HL-60 (cell line): ENCODE measurements around the gene PCYOX1L.

Source experiments
- DNase-seq, 2 experiments: peaks; one replicate each; pipeline ENCODE4 v3.0.0-alpha.2; 2010 to 2020; ENCODE audit warnings: low read depth in 1 of 2, low spot score in 1 of 2
- H3K27ac ChIP-seq: fragments of 250-450 bp; sonication (Bioruptor Pico); replicated peaks from 2 replicates; pipeline ENCODE4 v1.5.1; 2020; ENCODE audit warnings: mild to moderate bottlenecking, moderate library complexity
- H3K27me3 ChIP-seq: fragments of 250-450 bp; sonication (Bioruptor Pico); 2 replicates; pipeline ENCODE4 v1.5.1; 2021; ENCODE audit warnings: mild to moderate bottlenecking, moderate library complexity; ENCODE audit not compliant: insufficient read depth, poor library complexity, severe bottlenecking
- H3K4me3 ChIP-seq: replicated peaks from 2 replicates; pipeline ENCODE4 v1.5.1; 2011; ENCODE audit warnings: mild to moderate bottlenecking, control low read depth, low read length; ENCODE audit not compliant: insufficient read depth
- CTCF ChIP-seq: IDR thresholded peaks from one replicate; pipeline ENCODE4 v1.5.1; 2011; ENCODE audit warnings: low read length, control low read depth, inconsistent platforms; ENCODE audit not compliant: insufficient read depth
- GABPA ChIP-seq: IDR thresholded peaks from 2 replicates; pipeline ENCODE4 v1.6.1; 2012; ENCODE audit warnings: low read depth
- POLR2AphosphoS5 ChIP-seq: IDR thresholded peaks from 2 replicates; pipeline ENCODE4 v1.6.1; 2012; ENCODE audit warnings: low read depth
- REST ChIP-seq: IDR thresholded peaks from 2 replicates; pipeline ENCODE4 v1.6.1; 2012; ENCODE audit warnings: low read depth; ENCODE audit not compliant: insufficient replicate concordance
- SPI1 ChIP-seq: IDR thresholded peaks from 2 replicates; pipeline ENCODE4 v1.6.1; 2012; ENCODE audit warnings: low read depth, mild to moderate bottlenecking, borderline replicate concordance

PCYOX1L gene

GRCh38 chr5:149405550-149406202, 47.8 kb downstream of the PCYOX1L start:
- H3K4me3 ChIP-seq: no peak overlapping the region
- DNase-seq: no peak
- H3K27me3 ChIP-seq: no peaks in the 10 kb centered on the region
- TF ChIP-seq REST: no peak
- no peak for TF ChIP-seq POLR2AphosphoS5
- no peak for TF ChIP-seq GABPA
- no peak for TF ChIP-seq CTCF
- no peak for TF ChIP-seq SPI1
- no peak overlapping the region for H3K27ac ChIP-seq

DNA sequence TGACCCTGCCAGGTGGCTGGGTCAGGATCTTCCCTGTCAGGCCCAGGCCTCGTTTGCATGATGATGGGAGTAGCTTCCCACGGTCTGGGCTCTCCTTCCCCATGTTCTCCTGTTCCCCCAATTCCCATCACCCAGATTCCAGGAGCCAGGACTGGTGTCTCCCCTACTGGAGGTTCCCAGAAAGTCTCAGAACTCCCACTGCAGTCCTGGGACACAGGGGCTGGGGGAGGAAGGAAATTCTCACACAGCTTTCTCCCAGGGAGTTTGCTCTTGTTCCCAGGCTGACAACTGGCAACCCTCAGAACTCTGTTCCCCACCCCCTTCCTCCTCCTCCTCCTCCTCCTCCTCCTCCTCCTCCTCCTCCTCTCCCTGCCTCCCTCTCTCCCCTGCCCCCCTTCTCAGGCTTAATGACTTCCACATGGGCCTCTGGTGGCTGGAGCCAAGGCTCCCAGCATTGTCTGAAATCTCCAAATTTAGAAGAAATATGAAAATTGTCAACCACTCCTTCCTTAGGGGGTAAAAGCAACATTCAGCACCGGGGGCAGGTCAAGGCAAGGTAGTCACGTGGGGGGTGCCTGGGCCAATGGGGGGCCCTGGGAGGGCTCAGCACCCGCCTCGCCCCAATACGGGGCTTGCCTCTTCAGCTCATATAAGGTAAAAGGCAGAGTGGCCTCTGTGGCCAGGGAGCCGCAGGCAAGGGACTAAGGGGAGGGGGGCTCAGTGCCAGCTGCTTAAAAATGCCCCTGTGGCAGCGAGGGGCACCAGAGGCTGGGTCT, 48.5 kb downstream of the PCYOX1L start:
- H3K27ac ChIP-seq: no peak overlapping the region
- H3K27me3 ChIP-seq: no peaks in the 10 kb centered on the region
- H3K4me3 ChIP-seq: no peak overlapping the region
- no peak for DNase-seq
- TF ChIP-seq SPI1 (no peak), CTCF (no peak)

GRCh38 chr5:149406979-149407306, 49.1 kb downstream of the PCYOX1L start:
- Histone ChIP-seq H3K27ac (no peak overlapping the region), H3K4me3 (no peak overlapping the region), H3K27me3 (no peaks in the 10 kb centered on the region)
- no peak for DNase-seq
- TF ChIP-seq REST: no peak
- TF ChIP-seq CTCF: no peak
- TF ChIP-seq SPI1: no peak
- no peak for TF ChIP-seq GABPA
- TF ChIP-seq POLR2AphosphoS5: no peak
